ENCODE measurements around the gene LYPLAL1.
"Not testable (repeated sequence)": the region's sequence is repeated elsewhere in the genome, so short reads cannot be mapped to it uniquely, and the experiment has no call there.

LYPLAL1 gene

GRCh38 chr1:219239518-219239917 is 65.8 kb downstream of the LYPLAL1 start:
- no peak for DNase-seq (ENCODE audit: low read depth)
- no peak for TF ChIP-seq CTCF (IDR thresholded peaks at IDR 0.05; ENCODE audit: low read depth, low read length, missing control alignments)
- no peak overlapping the region for H3K4me3 ChIP-seq (ENCODE audit: low read depth, low read length)

- no peak overlapping the region for H3K4me3 ChIP-seq (ENCODE audit: low read depth, low read length)
- no peak for DNase-seq (ENCODE audit: low read depth)
- no peak for TF ChIP-seq CTCF (IDR thresholded peaks at IDR 0.05; ENCODE audit: low read depth, low read length, missing control alignments)
Measured at GRCh38 chr1:219244864-219245263, 71.2 kb downstream of the LYPLAL1 start.

- H3K4me3 ChIP-seq (ENCODE audit: low read depth, low read length): no peak overlapping the region
- DNase-seq (ENCODE audit: low read depth): no peak
- no peak for TF ChIP-seq CTCF (IDR thresholded peaks at IDR 0.05; ENCODE audit: low read depth, low read length, missing control alignments)
Measured at GRCh38 chr1:219247441-219247840, 73.8 kb downstream of the LYPLAL1 start.

- not testable (repeated sequence) for DNase-seq (ENCODE audit: low read depth); H3K4me3 ChIP-seq (ENCODE audit: low read depth, low read length)
Measured at GRCh38 chr1:219250468-219250867, 76.8 kb downstream of the LYPLAL1 start.

GRCh38 chr1:219257751-219258150 is 84.1 kb downstream of the LYPLAL1 start:
- no peak for DNase-seq (ENCODE audit: low read depth)
- no peak for TF ChIP-seq CTCF (IDR thresholded peaks at IDR 0.05; ENCODE audit: low read depth, low read length, missing control alignments)
- H3K4me3 ChIP-seq (ENCODE audit: low read depth, low read length): no peak overlapping the region

- no peak for DNase-seq (ENCODE audit: low read depth)
- H3K4me3 ChIP-seq (ENCODE audit: low read depth, low read length): no peak overlapping the region
- no peak for TF ChIP-seq CTCF (IDR thresholded peaks at IDR 0.05; ENCODE audit: low read depth, low read length, missing control alignments)
Measured at GRCh38 chr1:219261454-219261853, 87.8 kb downstream of the LYPLAL1 start.

Measured in GM12864 (cell line).